Measurements from ENCODE around the gene ACER2. TPM values are rescaled to one million over a fixed set of nuclear protein-coding genes. Genes with fewer than 3 reads are reported as not detected.
"Not testable (repeated sequence)": the region's sequence is repeated elsewhere in the genome, so short reads cannot be mapped to it uniquely, and the experiment has no call there.

ACER2 gene
- total and polyA plus RNA-seq, 4 donors: 1.0 to 11.2 (median 3.3) TPM

GRCh38 chr9:19431361-19432171 is 22.8 kb downstream of the ACER2 start:
- no peaks in the 10 kb centered on the region for H3K9me3 ChIP-seq (ENCODE audit: control insufficient read depth, low read length)
- H3K4me3 ChIP-seq (ENCODE audit: low read length in 2 of 2): no peak overlapping the region
- H3K27me3 ChIP-seq (ENCODE audit: control insufficient read depth in 1 of 2, insufficient read depth in 2 of 2, low read length in 1 of 2): no peaks in the 10 kb centered on the region
- peak overlapping the region; percentile 57 to 89 for H3K27ac ChIP-seq (ENCODE audit: low read depth in 1 of 2, low read length in 2 of 2)
- H3K4me1 ChIP-seq (ENCODE audit: control insufficient read depth in 1 of 2, insufficient read depth in 2 of 2, low read length in 2 of 2): peaks cover 0 to 3% of the 10 kb centered on the region in 2 donors
- ATAC-seq (ENCODE audit: low FRiP score) (peak; percentile 96), DNase-seq (peak; percentile 82 to 84)
- intact Hi-C loops (cut with DNase I): loop anchor here in 1 of 2 donors (10.0 kb wide), 1 partner anchor 47 kb away; the partner anchor contains the start of gene RPS6
- 12 to 14% methylated on average over 14 of the region's 14 CpGs for WGBS, 2 donors
- H3K36me3 ChIP-seq (ENCODE audit: control insufficient read depth in 1 of 2, insufficient read depth in 2 of 2, low read length in 1 of 2): peaks cover 0 to 1% of the 10 kb centered on the region in 2 donors

- H3K27me3 ChIP-seq (ENCODE audit: control insufficient read depth in 1 of 2, insufficient read depth in 2 of 2, low read length in 1 of 2): no peaks in the 10 kb centered on the region
- intact Hi-C loops (cut with DNase I): loop anchor here in 1 of 2 donors (10.0 kb wide), 1 partner anchor 48 kb away; the partner anchor contains the start of gene RPS6
- H3K27ac ChIP-seq (ENCODE audit: low read depth in 1 of 2, low read length in 2 of 2): no peak overlapping the region
- H3K4me1 ChIP-seq (ENCODE audit: control insufficient read depth in 1 of 2, insufficient read depth in 2 of 2, low read length in 2 of 2): peaks cover 0 to 3% of the 10 kb centered on the region in 2 donors
- H3K4me3 ChIP-seq (ENCODE audit: low read length in 2 of 2): no peak overlapping the region
- no peak for ATAC-seq (ENCODE audit: low FRiP score)
- no peaks in the 10 kb centered on the region for H3K9me3 ChIP-seq (ENCODE audit: control insufficient read depth, low read length)
- H3K36me3 ChIP-seq (ENCODE audit: control insufficient read depth in 1 of 2, insufficient read depth in 2 of 2, low read length in 1 of 2): peaks cover 0 to 1% of the 10 kb centered on the region in 2 donors
- no peak for DNase-seq
Observed at GRCh38 chr9:19432473-19432872, 23.7 kb downstream of the ACER2 start.

GRCh38 chr9:19433729-19434128 is 24.9 kb downstream of the ACER2 start:
- not testable (repeated sequence) for H3K36me3 ChIP-seq (ENCODE audit: control insufficient read depth in 1 of 2, insufficient read depth in 2 of 2, low read length in 1 of 2); ATAC-seq (ENCODE audit: low FRiP score); H3K27me3 ChIP-seq (ENCODE audit: control insufficient read depth in 1 of 2, insufficient read depth in 2 of 2, low read length in 1 of 2); DNase-seq; H3K9me3 ChIP-seq (ENCODE audit: control insufficient read depth, low read length); H3K4me3 ChIP-seq (ENCODE audit: low read length in 2 of 2); H3K27ac ChIP-seq (ENCODE audit: low read depth in 1 of 2, low read length in 2 of 2); H3K4me1 ChIP-seq (ENCODE audit: control insufficient read depth in 1 of 2, insufficient read depth in 2 of 2, low read length in 2 of 2)
- intact Hi-C loops (cut with DNase I): loop anchor here in 1 of 2 donors (10.0 kb wide), 1 partner anchor 49 kb away; the partner anchor contains the start of gene RPS6
- 95 to 99% methylated on average over 11 to 35 of the region's 35 CpGs for WGBS, 2 donors

- no peaks in the 10 kb centered on the region for H3K9me3 ChIP-seq (ENCODE audit: control insufficient read depth, low read length)
- peaks cover 0 to 1% of the 10 kb centered on the region in 2 donors for H3K36me3 ChIP-seq (ENCODE audit: control insufficient read depth in 1 of 2, insufficient read depth in 2 of 2, low read length in 1 of 2)
- intact Hi-C loops (cut with DNase I): no loop called here
- no peak for DNase-seq
- no peak overlapping the region for H3K27ac ChIP-seq (ENCODE audit: low read depth in 1 of 2, low read length in 2 of 2)
- no peak for ATAC-seq (ENCODE audit: low FRiP score)
- no peaks in the 10 kb centered on the region for H3K4me1 ChIP-seq (ENCODE audit: control insufficient read depth in 1 of 2, insufficient read depth in 2 of 2, low read length in 2 of 2)
- no peaks in the 10 kb centered on the region for H3K27me3 ChIP-seq (ENCODE audit: control insufficient read depth in 1 of 2, insufficient read depth in 2 of 2, low read length in 1 of 2)
- no peak overlapping the region for H3K4me3 ChIP-seq (ENCODE audit: low read length in 2 of 2)
- WGBS, 2 donors: 91 to 92% methylated on average over 1 of the region's 1 CpG
Observed at GRCh38 chr9:19440376-19440775, 31.6 kb downstream of the ACER2 start.

- Histone ChIP-seq H3K4me1 (ENCODE audit: control insufficient read depth in 1 of 2, insufficient read depth in 2 of 2, low read length in 2 of 2) (no peaks in the 10 kb centered on the region), H3K4me3 (ENCODE audit: low read length in 2 of 2) (no peak overlapping the region), H3K36me3 (ENCODE audit: control insufficient read depth in 1 of 2, insufficient read depth in 2 of 2, low read length in 1 of 2) (peaks cover 0 to 2% of the 10 kb centered on the region in 2 donors), H3K9me3 (ENCODE audit: control insufficient read depth, low read length) (no peaks in the 10 kb centered on the region), H3K27me3 (ENCODE audit: control insufficient read depth in 1 of 2, insufficient read depth in 2 of 2, low read length in 1 of 2) (no peaks in the 10 kb centered on the region), H3K27ac (ENCODE audit: low read depth in 1 of 2, low read length in 2 of 2) (no peak overlapping the region)
- intact Hi-C loops (cut with DNase I): no loop called here
- DNase-seq: no peak
- WGBS, 2 donors: 86 to 89% methylated on average over 5 of the region's 5 CpGs
- ATAC-seq (ENCODE audit: low FRiP score): peak; percentile 33
Observed at GRCh38 chr9:19440823-19441580, 32.2 kb downstream of the ACER2 start.

GRCh38 chr9:19441730-19442129 is 32.9 kb downstream of the ACER2 start:
- intact Hi-C loops (cut with DNase I): no loop called here

GRCh38 chr9:19442240-19442639 is 33.4 kb downstream of the ACER2 start:
- intact Hi-C loops (cut with DNase I): no loop called here
- ATAC-seq (ENCODE audit: low FRiP score): no peak
- H3K36me3 ChIP-seq (ENCODE audit: control insufficient read depth in 1 of 2, insufficient read depth in 2 of 2, low read length in 1 of 2): peaks cover 0 to 2% of the 10 kb centered on the region in 2 donors

More at GRCh38 chr9:19441730-19442129, 32.9 kb downstream of the ACER2 start:
- Histone ChIP-seq H3K4me3 (ENCODE audit: low read length in 2 of 2) (no peak overlapping the region), H3K27ac (ENCODE audit: low read depth in 1 of 2, low read length in 2 of 2) (no peak overlapping the region), H3K36me3 (ENCODE audit: control insufficient read depth in 1 of 2, insufficient read depth in 2 of 2, low read length in 1 of 2) (peaks cover 0 to 2% of the 10 kb centered on the region in 2 donors), H3K9me3 (ENCODE audit: control insufficient read depth, low read length) (no peaks in the 10 kb centered on the region), H3K27me3 (ENCODE audit: control insufficient read depth in 1 of 2, insufficient read depth in 2 of 2, low read length in 1 of 2) (no peaks in the 10 kb centered on the region), H3K4me1 (ENCODE audit: control insufficient read depth in 1 of 2, insufficient read depth in 2 of 2, low read length in 2 of 2) (no peaks in the 10 kb centered on the region)
- DNase-seq: no peak
- 80 to 82% methylated on average over 4 of the region's 4 CpGs for WGBS, 2 donors
- ATAC-seq (ENCODE audit: low FRiP score): no peak

GRCh38 chr9:19445452-19445851 is 36.6 kb downstream of the ACER2 start:
- 93 to 96% methylated on average over 2 of the region's 2 CpGs for WGBS, 2 donors

More at GRCh38 chr9:19442240-19442639, 33.4 kb downstream of the ACER2 start:
- no peaks in the 10 kb centered on the region for H3K9me3 ChIP-seq (ENCODE audit: control insufficient read depth, low read length)
- H3K27me3 ChIP-seq (ENCODE audit: control insufficient read depth in 1 of 2, insufficient read depth in 2 of 2, low read length in 1 of 2): no peaks in the 10 kb centered on the region
- no peak for DNase-seq
- WGBS, 2 donors: 91 to 93% methylated on average over 9 of the region's 9 CpGs
- no peak overlapping the region for H3K27ac ChIP-seq (ENCODE audit: low read depth in 1 of 2, low read length in 2 of 2)
- no peak overlapping the region for H3K4me3 ChIP-seq (ENCODE audit: low read length in 2 of 2)
- H3K4me1 ChIP-seq (ENCODE audit: control insufficient read depth in 1 of 2, insufficient read depth in 2 of 2, low read length in 2 of 2): no peaks in the 10 kb centered on the region

More at GRCh38 chr9:19445452-19445851, 36.6 kb downstream of the ACER2 start:
- Histone ChIP-seq H3K4me3 (ENCODE audit: low read length in 2 of 2) (no peak overlapping the region), H3K27me3 (ENCODE audit: control insufficient read depth in 1 of 2, insufficient read depth in 2 of 2, low read length in 1 of 2) (no peaks in the 10 kb centered on the region), H3K36me3 (ENCODE audit: control insufficient read depth in 1 of 2, insufficient read depth in 2 of 2, low read length in 1 of 2) (peaks cover 0 to 2% of the 10 kb centered on the region in 2 donors), H3K27ac (ENCODE audit: low read depth in 1 of 2, low read length in 2 of 2) (no peak overlapping the region), H3K4me1 (ENCODE audit: control insufficient read depth in 1 of 2, insufficient read depth in 2 of 2, low read length in 2 of 2) (no peaks in the 10 kb centered on the region), H3K9me3 (ENCODE audit: control insufficient read depth, low read length) (no peaks in the 10 kb centered on the region)
- ATAC-seq (ENCODE audit: low FRiP score) (no peak), DNase-seq (no peak)
- intact Hi-C loops (cut with DNase I): no loop called here
